Measurements from ENCODE around the gene SNX32.
"Not testable (repeated sequence)": the region's sequence is repeated elsewhere in the genome, so short reads cannot be mapped to it uniquely, and the experiment has no call there.

Gene SNX32

DNA sequence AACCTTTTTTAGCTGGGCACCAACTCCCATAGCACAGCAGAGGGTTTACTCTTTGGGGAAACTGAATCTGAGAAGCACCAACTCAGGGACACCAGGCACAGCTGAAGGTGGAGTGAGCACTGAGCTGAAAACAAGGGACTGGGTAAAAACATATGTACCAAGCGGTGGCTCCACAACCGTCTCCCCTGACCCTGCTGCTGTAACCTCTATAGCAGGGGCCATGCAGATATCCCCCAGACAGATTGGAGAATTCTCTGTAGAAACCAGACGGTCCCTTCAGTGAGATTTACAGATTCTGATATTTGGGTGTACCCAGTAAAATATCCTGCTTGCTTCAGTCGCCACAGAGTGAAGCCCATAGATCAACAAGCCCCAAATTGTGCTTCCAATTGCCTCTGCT is 4.3 kb upstream of the SNX32 start:
- DNase-seq: no peak

DNA sequence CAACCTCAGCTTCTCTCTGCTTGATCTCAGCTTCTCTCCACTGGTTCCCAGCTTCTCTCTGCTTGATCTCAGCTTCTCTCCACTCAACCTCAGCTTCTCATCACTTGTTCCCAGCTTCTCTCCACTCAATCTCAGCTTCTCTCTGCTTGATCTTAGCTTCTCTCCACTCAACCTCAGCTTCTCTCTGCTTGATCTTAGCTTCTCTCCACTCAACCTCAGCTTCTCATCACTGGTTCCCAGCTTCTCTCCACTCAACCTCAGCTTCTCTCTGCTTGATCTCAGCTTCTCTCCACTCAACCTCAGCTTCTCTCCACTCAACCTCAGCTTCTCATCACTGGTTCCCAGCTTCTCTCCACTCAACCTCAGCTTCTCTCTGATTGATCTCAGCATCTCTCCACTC is 1.5 kb upstream of the SNX32 start:
- DNase-seq: not testable (repeated sequence)

DNA sequence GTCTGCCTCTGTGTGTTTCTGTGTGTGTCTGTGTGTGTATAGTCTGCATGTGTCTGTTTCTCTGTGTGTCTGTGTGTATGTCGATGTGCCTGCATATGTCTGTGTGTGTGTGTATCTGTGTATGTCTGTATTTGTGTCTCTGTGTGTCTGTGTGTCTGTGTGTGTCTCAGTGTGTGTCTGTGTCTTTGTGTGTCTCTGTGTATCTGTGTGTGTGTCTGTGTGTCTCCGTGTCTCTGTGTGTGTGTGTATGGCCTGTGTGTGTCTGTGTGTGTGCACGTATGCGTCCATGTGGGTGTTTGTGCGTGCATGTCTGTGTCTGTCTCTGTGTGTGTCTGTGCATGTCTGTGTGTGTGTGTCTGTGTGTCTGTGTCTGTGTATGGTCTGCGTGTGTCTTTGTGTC is 439 bp downstream of the SNX32 start:
- DNase-seq: no peak

DNA sequence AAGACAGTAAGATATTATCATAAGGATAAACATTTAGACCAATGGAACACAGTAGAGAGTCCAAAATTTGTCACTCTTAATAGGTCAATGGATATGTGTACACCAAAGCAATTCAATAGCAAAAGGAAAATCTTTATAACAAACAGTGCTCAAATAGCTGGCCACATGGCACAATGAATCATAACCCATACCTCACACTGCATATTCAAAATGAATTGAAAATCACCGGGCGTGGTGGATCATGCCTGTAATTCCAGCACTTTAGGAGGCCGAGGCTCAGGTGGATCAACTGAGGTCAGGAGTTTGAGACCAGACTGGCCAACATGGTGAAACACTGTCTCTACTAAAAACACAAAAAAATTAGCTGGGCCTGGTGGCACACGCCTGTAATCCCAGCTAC is 8.4 kb downstream of the SNX32 start:
- DNase-seq: no peak

DNA sequence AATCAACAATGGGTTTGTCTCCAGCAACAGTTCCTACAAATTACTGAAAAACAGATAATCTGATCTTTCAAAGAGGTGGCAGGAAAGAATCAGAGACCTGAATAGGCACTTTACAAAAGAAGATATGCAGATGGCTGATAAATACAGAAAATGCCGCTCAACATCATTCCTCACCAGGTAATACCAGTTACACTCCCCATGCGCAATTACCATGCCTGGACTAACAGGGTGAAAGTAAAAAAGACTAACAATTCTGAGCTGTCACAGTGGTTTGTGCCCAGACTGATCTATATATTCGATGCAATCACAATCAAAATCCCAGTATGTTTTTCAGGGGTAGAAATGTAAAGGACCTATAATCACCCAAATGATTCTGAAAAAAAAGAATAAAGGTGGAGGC is 10.0 kb downstream of the SNX32 start:
- DNase-seq: no peak

DNA sequence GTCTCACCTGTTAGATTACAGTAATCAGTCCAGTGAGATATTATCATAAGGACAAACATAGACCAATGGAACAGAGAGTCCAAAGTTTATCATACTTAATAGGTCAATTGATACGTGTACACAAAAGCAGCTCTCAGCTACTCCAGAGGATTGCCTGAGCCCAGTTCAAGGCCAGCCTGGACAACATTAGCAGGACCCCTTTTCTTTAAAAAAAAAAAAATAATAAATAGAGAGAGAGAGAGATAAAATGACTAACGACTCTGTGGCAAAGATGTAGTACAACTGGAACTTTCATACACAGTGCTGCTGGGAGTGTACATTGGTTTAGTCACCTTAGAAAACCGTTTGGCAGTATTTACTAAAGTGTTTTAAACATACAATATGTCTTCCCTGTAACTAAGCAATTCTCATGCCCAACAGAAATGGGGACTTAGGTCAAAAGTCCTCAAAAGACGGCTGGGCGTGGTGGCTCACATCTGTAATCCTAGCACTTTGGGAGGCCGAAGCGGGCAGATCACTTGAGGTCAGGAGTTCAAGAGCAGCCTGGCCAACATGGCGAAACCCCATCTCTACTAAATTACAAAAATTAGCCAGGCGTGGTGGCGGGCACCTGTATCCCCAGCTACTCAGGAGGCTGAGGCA is 10.6 kb downstream of the SNX32 start:
- DNase-seq: no peak

DNA sequence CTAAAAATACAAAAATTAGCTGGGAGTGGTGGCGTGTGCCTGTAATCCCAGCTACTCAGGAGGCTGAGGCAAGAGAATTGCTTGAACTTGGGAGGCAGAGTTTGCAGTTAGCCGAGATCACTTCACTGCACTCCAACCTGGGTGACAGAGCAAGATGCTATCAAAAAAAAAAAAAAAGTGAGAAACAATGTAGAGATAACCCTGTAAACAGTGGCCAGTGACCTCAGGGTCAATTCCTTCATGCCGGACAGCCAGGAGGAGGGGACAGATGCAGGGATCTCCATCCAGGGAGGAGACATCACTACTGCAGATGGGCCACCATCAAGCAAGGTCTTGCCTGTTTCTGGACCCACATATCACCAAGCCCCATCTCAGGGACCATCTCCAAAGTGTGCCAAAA is 14.0 kb downstream of the SNX32 start:
- DNase-seq: no peak

DNA sequence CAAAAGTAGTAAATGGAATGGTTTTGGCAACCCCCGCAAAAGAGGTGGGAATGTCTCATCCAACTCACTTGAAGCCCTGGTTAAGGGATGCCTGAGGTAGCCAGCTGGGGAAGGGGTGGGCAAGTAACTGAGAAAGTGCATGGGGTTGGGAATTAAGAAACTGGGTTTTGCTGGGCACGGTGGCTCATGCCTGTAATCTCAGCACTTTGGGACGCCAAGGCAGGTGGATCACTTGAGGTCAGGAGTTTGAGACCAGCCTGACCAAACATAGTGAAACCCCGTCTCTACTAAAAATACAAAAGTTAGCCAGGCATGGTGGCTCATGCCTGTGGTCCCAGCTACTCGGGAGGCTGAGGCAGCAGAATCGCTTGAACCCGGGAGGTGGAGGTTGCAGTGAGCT is 14.9 kb downstream of the SNX32 start:
- not testable (repeated sequence) for DNase-seq

DNA sequence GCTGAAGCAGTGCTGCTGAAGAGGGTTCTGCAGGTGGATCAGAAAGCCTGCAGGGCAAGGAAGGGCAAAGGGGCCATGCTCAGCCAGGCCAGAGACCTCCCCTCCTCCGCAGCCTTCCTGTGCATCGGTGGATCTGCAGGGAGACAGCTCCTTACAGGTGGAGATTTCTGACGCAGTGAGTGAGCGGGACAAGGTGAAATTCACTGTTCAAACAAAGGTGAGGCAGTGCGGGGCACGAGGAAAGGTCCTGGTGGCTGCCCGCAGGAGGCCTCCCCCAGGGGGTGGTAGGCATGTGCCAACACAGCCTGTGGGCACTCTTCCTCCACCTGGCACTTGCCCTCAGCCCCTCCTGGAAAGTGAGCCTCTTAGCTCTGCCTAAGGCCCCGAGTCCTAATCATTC is 15.6 kb downstream of the SNX32 start:
- DNase-seq: no peak

DNA sequence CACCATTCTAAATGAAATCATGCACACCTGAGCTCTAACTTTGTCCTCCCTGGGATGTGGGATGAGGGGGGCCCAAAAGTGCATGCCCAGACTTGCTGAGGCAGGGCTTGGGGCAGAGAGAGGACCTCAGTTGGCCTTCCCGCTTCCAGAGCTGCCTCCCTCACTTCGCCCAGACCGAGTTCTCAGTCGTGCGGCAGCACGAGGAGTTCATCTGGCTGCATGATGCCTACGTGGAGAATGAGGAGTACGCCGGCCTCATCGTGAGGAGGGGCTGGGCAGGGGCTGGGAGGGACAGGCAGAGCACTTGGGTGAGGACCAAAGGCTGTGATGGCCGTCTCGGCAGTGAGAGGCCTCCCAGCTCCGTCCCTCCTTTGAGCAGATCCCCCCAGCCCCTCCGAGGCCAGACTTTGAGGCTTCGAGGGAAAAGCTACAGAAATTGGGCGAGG is 16.0 kb downstream of the SNX32 start:
- DNase-seq: no peak

DNA sequence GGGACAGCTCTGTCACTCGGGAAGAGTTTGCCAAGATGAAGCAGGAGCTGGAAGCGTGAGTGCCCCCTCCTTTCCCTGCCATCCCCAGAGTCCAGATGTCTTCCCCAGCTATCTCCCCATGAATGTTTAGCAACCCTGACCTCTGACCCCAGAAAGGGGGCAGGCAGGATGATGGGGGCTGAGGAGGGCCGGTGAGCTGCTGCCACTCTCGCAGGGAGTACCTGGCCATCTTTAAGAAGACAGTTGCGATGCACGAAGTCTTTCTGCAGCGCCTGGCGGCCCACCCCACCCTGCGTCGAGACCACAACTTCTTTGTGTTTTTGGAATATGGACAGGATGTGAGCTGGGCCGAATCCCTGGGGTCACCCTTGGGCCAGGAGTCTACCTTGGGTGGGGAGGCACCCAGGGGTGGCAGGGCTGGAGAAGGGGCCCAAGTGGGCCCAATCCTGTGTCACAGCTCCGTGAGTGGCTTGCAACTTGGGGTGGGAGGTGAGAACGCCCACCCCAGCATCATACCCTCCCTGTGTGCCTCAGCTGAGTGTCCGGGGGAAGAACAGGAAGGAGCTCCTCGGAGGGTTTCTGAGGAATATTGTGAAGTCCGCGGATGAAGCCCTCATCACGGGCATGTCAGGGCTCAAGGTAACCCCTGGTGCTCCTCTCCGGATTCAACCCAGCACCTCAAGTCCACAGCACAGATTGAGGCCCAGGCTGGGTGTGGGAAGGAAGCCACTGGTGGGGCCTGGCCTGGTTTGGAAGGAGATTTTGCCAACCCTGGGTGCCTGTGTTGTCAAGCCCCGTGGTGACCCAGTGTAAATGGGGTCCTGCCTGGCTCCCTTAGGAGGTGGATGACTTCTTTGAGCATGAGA is 16.7 kb downstream of the SNX32 start:
- no peak for DNase-seq

DNA sequence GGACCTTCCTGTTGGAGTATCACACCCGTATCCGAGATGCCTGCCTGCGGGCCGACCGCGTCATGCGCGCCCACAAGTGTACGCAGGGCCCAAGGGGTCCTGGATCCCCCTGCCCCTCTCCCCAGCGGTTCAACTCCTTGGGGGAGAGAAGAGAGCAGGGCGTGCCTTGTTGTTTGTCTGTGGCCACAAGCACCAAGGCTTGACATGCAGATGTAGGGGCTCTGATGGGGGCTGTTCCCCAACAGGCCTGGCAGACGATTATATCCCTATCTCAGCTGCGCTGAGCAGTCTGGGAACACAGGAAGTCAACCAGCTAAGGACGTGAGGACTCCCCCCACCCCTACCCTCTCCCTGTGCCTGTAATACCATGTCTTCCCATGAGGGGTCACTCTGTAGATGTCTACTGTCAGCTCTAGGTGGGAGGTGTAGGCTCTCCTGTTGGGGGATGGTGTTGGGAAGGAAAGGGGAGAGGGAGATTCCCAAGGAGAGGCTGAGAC is 17.4 kb downstream of the SNX32 start:
- no peak for DNase-seq

DNA sequence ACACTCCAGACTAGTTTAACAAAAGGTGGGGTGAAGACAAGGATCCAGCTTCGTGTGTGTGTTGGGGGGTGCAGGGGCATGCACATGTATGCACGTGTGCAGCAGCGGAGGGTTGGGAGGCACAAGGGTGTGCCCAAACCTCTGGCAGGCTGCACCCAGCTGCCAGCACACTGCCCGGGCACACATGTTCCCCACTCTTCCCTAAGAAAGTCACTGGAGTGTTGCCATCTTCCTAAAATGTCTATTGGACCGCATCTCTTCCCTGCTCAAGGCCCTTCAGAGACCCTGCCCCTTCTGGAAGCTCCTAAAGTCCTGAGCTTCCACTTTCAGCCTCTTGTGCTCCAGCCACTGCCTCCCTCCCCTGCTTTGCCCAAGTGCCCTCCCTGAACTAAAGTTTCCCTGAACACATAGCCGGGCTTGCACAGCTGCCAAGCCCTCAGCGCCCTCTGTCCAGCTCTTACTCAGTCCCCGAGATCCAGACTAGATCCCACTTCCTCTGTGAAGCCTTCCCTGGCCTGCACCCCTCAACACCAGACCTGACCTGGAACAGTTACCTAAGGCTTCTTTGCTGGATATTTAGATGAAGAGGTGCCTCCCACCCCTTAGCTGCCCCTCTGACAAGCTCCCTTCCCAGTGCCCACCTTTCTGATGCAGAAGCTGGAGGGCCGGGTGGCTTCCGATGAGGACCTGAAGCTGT is 18.2 kb downstream of the SNX32 start:
- DNase-seq: no peak

DNA sequence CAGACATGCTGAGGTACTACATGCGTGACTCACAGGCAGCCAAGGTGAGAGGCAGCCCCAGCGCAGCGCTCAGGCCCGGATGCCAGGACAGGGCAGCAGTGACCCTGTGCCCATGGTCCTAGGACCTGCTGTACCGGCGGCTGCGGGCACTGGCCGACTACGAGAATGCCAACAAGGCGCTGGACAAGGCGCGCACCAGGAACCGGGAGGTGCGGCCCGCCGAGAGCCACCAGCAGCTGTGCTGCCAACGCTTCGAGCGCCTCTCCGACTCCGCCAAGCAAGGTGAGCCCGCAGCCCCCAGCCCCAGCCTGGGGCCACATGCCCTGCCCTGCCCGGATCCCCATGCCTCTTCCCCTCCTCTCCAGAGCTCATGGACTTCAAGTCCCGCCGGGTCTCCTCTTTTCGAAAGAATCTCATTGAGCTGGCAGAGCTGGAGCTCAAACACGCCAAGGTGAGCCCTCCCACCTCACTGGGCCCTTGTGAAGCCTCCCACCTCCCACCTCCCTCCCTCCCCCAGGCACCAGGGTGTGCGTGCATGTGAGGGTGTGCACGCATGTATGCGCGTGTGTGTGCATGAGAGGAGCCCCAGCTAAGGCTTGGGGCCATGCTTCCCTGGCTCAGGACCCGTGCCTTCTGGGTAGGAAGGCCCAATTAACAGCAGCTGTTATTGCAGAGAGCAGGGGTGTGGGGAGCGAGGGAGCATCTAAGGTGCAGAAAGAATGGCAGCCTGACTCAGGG is 18.9 kb downstream of the SNX32 start:
- no peak for DNase-seq

DNA sequence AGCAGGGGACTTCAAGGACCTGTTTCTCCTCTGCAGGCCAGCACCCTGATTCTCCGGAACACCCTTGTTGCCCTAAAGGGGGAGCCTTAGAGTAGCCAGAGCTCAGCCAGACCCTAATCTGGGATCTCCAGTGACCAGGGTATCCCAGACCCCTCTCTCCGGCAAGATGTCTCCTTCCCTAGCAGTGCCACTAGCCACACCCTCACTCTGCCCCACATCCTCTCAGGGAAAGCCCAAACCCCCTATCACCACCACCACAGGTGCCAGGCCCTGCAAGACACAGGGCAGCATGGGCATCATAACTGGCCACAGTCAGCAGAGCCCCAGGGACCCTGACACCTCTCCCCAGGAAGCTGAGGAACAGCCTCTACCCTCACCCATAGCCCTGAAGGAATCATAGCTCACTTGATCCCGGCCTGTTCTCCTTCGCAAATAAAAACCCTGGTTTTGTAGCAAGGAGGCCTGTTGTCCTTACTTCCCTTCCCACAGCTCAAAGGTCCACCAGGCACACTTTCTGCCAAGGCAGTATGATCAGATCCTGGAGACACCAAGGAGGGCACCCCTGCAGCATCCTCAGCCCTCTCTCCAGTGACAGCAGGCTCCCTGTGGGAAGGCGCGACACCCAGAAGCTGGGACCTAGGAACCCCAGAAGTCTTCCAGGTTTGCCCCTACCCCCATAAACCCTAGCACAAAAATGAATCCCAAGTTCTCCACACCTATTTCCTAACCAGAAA is 19.6 kb downstream of the SNX32 start:
- no peak for DNase-seq

DNA sequence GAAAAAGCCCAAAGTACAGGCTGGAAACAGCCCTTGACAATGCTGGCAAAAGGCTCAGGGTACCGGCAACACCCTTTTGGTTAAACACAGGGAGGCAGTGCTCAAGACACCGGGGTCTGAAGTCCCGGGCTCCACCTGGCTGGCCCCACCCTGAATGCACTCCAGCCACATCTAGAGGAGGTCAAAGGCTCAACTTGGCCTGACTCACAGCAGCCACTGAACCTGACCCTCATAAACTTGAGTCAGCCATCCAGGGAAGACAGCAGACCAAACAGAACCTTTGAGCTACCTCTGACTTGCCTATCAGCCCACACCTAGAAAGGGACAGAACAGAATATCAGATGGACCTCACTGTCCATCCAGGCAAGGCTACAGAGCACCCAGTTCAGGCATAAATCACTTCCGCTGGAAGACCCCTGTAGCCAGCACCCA is 20.4 kb downstream of the SNX32 start:
- no peak for DNase-seq

DNA sequence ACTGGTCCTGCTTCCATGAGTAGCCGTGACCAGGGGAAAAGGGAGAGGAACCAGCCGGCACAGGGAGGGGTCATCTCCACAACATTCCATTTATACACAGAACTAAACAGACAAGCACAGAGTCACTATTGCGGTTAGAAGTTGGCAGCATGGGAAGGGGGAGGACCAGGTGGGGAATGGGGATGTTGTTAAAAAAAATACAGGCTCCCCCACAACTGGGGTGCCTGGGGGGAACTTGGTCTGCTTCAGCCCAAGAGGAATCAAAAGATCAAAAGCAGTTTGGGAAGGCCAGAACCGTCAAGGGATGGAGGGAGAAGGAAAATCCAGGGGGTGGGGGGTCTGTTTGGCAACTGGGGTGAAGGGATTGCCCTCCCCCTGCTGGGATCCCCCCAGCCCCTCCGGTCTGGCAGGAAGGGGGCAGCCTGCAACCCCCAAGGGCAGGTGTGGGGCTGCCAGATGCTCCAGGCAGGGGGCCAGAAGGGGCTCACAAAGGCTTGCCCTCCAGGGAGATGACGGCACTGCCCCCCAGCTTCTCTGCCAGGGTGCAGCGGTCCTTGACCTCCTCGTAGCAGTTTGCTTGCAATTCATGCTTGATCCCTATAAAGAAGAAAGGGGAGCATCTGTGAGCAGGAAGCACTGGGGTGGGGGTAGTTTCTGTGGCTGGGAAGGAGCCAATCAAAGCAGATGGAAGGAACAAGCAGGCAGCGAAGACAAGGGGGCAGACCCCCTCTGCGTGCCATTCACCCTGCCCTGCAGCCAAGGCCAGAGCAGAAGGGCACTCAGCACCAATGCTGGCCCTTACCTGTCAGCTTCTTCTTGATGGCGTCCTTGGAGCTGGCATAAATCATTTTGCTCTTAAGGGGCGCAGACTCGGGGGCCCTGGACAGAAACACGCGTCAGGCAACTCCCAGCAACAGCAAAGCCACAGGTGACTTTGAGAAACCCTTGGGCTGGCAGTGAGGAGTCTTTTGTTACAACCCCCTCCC is 21.4 kb downstream of the SNX32 start:
- DNase-seq: no peak

DNA sequence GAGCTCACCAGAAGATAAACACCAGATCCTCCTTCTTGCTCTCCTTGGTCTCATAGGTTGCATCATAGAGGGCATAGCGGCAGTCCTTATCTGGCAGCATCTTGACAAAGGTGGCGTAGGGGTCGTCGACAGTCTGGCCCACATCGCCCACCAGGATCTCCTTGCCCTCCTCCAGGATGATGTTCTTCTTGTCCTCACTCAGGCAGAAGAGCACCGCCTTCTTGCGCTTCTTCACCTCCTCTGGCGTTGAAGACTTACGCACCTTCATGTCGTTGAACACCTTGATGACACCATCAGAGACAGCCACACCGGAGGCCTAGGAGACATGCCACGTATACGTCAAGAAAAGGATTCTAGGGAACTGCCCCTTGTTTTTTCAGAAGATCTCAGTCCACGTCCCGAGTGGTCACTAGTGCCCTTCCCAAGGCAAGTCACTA is 22.2 kb downstream of the SNX32 start:
- DNase-seq: no peak

DNA sequence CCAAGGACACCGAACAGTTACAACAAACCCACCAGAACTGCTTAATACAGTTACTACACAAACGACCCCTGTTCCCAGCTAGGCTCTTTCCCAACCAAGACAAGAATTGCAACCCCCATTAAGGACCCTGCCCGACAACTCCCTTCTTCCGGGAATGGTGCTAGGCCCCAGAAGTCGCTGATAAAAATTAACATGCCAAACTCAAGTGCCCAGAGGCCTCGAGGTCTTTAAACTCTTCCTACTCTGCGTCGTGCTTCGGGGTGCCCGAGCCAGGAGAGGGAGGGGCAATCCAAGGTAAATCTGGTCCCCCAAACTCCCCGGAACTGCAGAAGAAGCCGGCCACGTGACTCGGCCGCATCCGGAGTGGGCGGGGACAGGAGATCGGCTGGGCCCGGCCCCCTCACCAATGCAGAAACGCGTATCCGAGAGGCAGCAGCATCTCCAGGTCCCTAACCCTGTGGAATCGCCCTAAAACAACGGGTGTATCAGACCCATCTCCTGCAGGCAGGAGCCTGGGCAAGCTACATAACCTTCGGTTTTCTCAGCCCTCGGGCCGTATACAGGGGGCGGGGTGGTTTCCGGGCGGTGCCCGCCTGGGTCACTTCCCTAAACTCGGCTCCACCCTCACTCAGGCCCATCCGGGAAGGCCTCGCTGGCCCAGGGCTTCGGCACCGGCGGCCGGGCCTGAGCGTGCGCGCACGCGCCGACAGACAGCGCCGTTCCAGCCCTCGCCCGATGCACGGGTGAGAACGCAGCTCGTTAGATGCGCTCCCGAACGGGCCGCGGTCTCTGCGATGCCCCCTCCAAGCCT is 23.1 kb downstream of the SNX32 start:
- DNase-seq: peak; percentile 80

DNA sequence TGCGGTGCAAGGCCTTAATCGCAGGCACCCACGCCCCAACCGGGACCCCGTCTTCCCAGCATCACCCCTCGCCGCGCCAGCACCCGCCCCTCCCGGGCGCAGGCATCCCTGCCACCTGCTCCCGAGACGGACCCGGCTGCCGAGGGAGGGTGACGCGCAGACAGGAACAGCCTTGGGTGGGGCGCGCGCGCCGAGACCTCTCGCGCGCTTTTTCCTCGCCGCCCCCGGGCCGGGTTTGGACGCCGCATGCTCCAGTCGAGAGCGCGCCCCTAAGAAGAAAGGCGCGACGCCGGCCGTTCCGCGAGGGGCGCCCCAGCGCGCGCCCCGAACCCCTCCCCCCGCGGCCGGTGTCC is 23.7 kb downstream of the SNX32 start:
- DNase-seq: peak; percentile 23

All from CD4-positive, alpha-beta T cell treated with Interferon gamma for 1 hour (primary cell).